ENCODE data around the gene PCAT7.

DNA sequence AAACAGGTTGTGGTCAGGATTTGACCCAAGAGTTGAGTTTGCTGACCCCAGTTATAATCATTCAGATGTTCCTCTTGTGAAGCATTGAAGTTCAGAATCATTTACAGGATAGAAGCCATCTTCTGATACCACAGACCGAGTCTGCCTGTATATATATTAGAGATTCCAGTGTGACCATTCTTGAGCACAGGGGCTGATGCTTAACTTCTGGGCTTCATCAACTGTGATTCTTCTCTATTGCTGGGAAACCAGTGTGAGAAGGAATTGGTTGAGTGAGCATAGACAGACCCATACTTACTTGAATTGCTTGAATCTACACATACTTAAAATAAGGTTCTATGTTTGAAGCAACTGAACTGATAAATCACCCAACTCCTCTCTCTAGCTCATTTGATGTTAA is 27.9 kb upstream of the PCAT7 start:
- no peak for TF ChIP-seq SMARCA4 (IDR thresholded peaks at IDR 0.05)
- TF ChIP-seq, protein P1, sequence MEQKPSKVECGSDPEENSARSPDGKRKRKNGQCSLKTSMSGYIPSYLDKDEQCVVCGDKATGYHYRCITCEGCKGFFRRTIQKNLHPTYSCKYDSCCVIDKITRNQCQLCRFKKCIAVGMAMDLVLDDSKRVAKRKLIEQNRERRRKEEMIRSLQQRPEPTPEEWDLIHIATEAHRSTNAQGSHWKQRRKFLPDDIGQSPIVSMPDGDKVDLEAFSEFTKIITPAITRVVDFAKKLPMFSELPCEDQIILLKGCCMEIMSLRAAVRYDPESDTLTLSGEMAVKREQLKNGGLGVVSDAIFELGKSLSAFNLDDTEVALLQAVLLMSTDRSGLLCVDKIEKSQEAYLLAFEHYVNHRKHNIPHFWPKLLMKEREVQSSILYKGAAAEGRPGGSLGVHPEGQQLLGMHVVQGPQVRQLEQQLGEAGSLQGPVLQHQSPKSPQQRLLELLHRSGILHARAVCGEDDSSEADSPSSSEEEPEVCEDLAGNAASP (IDR thresholded peaks at IDR 0.05) = no peak
- TF ChIP-seq POLR2A (conservative IDR thresholded peaks at IDR 0.05) = no peak

All from K562 (cell line).